HG03457 (cell line): ENCODE results near the gene MCM5.
"Not testable (repeated sequence)": the region's sequence is repeated elsewhere in the genome, so short reads cannot be mapped to it uniquely, and the experiment has no call there.

Experiments
- ATAC-seq: cut with Tn5 transposase; IDR thresholded peaks from one replicate; pipeline ENCODE4 v1.9.1; 2021; ENCODE audit warnings: moderate number of reproducible peaks; ENCODE audit not compliant: unreplicated experiment

Gene MCM5

DNA sequence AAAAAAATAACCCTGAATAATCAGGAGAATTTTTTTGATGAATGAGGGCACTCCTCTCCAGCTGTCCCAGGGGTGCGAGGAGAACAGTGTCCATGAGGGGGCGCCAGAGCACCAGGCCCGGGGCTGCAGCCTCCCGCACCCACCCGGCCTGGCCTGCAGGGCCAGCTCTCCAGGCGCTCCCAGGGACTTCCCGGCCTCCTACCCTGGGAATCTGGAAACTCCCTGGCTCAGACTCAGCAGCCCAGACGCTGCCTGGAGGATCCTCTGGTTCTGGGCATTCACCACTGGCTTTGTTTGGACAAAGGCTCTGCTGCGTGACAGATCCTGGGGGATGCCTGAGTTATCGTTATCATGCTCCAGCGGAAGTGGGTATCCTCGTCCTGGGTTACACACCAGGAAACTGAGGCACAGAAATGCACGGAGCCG is 31.0 kb downstream of the MCM5 start:
- no peak for ATAC-seq

DNA sequence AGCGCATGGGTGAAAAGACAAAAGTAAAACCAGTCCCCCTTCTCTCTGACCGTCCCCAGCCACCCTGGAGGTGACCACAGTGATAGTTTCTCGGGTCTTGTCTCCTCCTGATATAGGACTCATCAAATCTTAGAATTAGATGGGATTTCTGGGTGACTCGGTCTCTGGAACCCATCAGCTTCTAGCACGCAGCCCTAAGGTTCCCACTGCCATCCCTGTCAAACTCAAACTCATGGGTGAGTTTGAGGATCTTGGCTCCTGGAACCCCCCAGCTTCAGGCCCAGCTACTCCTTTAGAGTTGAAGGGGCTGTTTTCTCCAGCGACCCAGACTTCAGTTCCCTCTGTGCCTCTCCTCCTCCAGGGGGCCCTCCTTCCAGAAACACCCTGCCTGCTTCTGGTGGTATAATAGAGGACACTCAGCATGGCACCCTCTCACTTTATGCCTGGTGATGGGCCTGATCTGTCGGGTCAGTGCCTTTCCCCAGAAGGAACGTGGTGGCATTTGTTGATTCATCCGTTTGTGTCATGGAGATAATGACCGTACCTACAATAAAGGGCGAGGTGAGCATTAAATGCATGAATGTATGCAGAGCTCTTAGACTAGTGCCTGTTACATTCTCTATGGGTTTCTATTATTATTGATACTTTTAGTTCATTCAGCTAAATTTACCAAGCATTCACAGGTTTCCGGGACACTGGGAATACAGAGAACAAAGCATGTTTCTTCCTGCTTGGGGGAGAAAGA is 31.7 kb downstream of the MCM5 start:
- ATAC-seq, result no peak

DNA sequence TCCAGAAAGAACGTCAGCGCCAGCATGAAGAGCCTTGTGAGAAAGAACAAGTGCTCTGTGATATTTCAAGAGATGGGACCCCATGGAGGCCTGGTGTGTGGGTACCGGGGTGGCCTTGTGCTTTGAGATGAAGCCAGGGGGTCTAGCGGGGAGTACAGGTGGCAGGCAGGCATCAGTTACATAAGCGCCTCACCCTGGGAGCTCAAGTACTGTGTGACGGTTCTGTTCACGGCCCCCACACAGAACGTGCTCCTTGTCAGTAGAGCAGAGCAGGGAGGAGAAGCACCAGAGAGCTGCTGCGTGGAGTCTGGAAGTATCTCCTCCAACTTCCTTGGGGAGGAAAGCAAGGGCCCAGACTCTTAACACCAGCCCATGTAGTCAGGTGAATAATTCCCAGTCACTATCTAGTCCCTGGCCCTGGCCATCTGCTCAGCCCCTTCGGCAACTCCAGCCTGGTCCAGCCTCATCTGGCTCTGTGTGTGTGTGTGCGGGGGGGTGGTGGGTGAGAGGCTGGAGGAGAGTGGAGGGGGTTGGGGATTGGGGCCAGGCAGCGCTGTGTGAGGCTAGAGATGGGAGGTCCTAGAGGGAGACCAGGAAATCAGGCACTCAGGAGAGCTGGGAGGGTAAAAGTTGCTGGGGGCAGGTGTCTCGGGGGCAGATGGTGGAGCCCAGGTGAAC is 32.4 kb downstream of the MCM5 start:
- no peak for ATAC-seq

DNA sequence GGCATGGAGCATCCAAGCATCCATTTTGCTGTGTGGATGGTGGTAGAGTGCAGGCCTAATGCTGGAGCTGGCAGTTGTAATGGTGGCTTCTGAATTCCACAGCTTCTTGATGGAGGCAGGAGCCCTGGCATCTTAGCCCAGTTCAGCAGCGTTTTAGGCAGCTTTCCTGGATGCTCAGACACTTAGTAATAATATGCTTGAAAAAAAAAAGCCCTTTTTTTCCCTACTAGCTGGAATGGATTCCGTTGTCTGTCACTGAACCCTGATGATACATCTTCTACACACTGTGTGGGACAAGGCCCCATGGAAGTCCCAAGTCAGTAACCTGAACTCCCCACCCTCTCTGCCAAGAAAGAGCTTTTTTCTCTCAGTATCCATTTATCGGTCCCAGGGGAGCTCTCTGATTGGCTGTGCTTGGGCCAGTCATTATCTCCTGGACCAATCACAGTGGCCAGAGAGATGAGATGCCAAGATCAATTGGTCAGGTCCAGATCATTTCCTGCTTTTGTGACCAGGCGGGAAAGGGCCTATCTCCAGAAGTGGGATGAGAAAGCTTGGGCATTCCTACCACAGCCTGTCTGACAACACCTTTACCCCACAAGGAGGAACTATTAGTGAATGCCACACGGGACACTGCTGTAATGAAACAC is 34.2 kb downstream of the MCM5 start:
- no peak for ATAC-seq

DNA sequence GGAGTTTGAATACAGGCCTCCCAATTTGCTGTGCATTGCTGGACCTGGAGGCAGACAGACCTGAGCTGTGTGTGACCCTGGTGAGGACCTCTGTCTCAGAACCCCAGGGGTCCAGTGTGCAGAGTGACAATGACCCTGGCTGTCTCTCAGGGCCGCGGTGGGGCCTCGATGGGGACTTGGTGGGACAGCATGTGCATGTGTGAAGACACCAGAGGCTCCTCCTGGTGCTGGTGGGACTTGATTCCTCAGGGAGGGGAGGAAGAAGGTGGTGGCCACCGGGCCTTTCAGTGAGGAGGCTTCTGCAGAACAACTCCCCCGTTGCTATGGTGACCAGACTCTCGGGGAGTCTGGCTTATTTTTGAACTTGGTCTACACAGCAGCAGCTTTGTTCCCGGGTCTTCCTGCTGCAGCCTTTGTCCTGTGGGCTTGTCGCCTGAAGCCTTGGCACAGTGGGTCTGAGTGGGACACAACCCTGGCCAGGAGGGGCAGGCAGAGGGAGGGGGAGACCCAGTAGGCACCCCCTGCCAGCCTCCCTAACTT is 35.3 kb downstream of the MCM5 start:
- ATAC-seq, result no peak

DNA sequence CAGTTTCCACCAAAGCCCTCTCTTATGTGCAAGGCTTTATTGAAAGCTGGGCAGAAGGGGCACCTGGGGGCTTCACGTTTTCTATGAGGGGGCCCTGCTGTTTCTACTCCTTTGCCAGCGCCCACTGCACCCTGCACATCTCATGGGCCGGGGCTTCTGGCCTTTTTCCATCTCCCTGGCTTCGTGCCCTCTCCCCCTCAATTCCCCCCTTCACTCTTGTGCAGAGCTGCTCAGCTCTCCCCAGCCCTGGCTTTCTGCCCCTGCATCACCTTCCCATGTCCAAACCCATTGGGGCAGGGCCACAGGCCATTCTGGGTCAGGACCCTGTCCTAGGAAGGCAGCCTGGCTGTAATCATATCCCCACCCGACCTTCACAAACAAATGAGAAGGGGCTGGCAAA is 36.5 kb downstream of the MCM5 start:
- no peak for ATAC-seq

DNA sequence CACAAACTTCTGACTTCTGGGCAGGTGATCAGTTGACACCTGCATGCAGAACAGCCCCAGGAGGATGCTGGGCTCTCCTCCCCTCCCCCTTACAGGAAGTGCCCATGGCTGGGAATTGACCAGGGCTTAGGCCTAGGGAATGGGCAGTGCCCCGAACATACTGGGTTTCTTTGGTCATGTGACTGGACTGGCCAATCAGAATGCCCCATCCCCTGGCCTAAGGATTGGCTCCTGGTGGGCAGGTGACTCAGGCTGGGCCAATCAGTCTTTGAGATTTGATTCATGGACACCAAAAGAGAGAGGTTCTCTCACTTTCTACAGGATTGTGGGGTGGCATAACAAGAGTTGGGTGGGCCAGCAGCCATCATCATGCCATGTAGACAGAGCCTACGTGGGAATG is 37.1 kb downstream of the MCM5 start:
- ATAC-seq, result no peak

DNA sequence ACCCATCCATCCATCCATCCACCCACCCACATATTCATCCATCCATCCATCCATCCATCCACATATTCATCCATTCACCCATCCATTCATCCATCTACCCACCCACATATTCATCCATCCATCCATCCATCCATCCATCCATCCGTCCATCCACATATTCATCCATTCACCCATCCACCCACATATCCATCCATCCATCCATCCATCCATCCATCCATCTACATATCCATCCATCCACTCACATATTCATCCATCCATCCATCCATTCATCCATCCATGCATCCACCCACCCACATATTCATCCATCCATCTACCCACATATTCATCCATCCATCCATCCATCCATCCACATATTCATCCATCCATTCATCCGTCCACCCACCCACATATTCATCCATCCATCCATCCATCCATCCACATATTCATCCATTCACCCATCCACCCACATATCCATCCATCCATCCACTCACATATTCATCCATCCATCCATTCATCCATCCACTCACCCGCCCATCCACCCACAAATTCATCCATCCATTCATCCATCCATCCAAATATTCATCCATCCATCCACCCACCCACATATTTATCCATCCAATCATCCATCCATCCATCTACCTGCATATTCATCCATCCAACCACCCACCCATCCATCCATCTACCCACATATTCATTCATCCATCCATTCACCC is 38.9 kb downstream of the MCM5 start:
- not testable (repeated sequence) for ATAC-seq

DNA sequence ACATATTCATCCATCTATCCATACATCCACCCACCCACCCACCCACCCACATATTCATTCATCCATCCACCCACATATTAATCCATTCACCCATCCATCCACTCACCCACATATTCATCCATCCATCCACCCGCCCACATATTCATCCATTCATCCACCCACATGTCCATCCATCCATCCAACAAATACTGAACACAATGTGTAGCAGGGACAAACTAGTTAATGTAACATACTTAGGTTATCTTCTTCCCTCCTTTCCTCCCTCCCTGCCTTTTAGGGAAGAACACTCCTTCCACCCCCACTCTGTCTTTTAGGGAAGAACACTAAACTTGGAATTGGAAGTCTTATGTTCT is 39.4 kb downstream of the MCM5 start:
- ATAC-seq, result no peak

DNA sequence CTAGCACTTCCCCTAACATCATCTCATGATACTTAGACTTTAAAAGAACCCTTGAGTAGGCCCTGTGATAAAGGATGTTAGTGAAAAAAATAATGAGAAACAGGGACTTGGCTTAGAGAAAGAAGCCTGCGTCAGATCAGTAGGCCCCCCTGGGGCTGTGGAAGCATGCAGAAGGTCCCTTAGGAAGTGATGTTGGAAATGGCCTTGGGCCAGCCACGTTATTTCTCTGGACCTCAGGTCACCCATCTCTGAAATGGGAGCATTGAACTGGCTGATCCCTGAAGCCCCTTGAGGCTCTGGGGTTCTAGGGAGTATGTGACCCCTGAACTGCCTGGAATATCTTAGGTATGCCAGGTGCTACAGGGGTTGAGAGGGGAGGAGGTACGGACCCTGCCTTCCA is 40.2 kb downstream of the MCM5 start:
- ATAC-seq, result no peak

DNA sequence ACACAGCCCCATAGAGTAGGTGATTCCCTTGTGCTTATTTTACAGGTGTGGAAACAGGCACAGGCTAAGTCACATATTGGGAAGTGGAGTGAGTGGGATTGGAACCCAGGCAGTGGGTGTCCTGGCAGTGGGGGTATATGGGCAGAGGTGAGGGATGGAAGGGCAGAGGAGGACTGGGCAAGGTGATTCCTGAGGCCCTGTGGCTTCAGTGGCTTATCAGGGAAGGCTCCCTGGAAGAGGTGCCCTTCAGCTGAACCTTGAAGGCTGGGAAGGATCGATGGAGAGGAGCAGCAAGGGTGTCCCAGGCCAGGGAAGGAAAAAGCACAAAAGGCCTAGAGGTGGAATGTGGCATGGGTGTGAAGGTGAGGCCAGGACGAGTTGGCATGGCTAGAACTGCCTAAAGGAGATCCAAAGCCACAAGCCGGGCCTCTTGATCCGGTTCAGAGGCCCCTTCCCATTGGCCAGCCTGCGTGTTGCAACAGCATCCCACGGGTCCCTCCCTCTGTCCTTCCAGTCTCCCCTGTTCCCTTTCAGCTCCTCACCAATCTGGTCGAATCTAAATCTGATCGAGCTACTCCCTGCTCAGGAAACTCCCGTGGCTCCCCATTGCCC is 41.7 kb downstream of the MCM5 start:
- ATAC-seq, result no peak

DNA sequence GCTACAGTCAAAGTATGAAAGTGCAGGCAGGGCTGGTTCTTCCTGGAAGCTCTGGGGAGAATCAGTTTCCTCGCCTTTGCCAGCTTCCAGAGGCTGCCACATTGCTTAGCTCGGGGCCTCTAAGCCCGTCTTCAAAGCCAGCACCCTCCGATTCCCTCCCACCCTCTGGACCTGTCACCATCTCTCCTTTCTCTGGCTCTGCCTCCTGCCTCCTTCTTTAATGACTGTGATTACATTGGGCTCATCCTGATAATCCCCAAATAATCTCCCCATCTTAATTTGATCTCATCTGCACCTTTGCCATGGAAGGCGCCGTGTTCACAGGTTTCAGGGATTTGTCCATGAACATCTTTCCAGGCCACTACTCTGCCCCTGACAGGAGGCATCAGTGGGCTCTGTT is 42.5 kb downstream of the MCM5 start:
- no peak for ATAC-seq

DNA sequence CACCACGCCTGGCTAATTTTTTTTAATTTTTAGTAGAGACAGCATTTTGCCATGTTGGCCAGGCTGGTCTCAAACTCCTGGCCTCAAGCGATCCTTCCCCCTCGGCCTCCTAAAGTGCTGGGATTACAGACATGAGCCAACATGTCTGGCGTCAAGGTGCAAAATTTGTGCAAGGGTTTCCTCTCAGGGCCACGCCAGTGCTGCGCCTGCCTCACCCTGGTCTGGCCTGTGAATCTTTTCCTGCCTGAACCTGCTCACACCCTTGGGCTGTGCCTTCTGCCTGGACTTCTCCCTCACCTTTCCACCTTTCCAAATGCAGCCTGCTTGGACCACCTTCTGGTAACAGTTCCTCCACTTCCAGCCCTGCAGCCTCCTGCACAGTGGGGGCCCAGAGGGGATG is 43.4 kb downstream of the MCM5 start:
- ATAC-seq, result no peak

DNA sequence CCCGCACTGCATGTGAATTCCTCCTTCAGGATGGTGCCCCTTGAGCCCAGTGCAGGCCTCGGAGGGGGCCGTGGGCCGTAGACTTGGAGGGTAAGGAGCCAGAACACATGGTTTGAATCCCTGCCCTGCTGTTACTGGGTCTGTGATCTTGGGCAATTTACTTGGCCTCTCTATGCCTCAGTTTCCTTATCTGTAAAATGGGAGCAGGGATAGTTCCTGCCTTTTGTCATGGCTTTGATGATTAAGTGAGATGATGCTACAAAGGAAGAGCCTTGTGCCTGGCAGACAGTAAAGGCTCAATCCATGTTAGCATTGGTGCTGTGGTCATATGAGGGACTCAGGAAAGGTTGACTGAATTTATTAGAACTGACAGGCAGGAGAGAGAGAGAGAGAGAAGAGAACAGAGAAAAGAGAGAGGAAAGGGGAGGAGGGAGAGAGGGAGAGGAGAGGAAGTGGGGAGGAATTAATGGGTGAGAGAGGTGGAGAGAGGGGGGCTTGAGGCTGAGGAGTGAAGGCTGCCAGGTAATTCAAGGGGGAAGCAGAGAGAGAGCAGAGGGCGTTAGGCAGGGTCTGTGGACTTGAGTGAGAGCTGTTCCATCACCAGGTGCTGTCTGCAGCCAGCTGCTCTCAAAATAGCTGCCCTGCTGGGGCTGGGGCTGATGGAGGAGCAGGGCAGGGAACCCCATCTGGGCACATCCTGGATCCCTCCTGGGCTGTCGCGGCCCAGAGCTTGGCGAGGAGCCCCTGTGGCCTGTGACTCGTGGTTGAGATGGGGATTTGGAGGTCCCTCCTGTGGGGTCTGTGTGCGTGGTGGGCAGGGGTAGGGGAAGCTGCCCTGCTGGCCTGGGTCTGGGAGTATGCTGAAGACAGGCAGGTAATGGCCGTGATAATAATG is 44.1 kb downstream of the MCM5 start:
- ATAC-seq, result no peak

DNA sequence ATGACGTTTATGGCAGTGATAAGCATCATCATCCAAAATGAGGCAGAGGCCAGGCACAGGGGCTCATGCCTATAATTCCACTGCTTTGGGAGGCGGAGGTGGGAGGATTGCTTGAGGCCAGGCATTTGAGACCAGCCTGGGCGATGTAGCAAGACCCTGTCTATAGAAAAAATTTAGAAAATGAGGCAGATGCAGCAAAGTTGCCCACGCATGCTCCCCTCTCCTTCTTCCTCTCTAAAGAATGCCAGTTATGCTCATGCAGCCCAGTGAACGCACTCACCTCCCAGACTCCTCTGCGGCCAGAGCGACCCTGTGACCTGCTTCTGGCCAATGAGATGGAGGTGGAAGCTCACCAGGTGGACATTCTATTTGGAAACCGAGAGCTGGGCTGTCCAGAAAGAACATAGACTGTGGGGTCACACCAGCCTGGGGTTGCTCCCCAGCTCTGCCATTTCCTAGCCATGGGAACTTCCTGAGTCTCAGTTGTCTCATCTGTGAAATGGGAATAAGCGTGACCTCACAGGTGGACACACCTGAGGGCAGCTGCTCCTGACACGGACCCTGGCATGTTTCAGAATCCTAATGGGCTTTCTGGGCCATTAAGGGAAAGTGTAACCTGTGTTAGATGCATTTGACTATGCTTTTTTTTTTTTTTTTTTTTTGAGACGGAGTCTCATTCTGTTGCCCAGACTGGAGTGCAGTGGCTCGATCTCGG is 44.9 kb downstream of the MCM5 start:
- no peak for ATAC-seq

DNA sequence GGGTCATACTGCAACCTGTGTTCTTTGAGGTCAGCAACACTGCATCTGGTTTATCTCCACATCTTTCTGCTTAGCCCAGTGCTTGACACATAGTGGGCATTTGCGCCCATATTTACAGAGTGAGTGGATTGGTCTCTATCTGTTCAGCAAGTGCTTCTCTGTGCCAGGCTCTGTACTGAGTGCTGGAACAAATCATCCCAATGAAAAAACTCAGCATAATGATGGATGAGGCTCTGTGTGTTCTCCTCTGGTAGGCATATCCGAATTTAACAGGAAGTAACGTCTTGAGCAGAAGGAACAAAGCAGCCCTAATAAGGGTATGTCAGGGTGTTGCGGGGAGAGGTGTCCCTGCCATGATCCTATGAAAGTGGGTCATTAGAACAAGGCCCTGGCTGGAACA is 46.0 kb downstream of the MCM5 start:
- no peak for ATAC-seq

DNA sequence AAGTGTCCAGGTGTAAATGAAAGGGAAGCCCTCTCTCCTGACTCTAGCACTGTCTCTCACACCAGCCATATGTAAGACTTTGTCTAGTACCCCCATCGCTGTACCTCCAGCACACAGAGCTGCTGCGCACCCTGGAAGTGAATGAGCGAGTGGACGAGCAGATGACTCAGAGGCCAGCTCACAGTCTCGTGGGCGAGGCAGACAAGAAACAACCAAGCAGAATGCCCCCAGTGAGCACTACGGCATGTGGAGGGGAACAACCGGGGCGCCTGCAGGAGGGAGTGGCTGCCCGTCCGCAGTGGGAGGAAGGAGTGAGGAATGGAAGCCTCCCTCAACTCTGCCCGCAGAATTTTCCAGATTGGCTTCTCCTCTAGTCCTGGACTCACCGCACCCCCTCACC is 46.4 kb downstream of the MCM5 start:
- no peak for ATAC-seq

DNA sequence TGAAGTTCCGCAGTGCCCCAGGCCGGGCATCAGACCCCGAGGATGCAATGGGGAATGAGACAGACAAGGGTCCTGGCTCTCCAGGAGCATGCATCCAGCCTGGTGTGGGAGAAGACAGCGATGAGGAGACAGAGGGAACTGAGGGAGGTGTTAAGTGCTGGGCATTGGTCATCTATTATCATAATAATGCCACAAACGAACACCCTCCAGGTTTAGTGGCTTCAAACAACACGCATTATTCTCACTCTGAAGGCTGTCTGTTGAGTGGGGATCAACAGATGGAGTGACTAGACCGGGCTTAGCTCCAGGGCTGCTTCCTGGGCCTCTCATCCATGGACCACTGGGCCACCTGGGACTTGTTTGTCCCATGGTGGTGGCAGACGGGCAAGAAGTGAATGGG is 48.6 kb downstream of the MCM5 start:
- ATAC-seq, result no peak
